HG03432 (cell line): ENCODE results near the gene MIEF2.
A peak's percentile ranks its signal among the peaks of the same experiment; 100 is the strongest.
"Not testable (repeated sequence)": the region's sequence is repeated elsewhere in the genome, so short reads cannot be mapped to it uniquely, and the experiment has no call there.

Source experiments
- ATAC-seq: cut with Tn5 transposase; IDR thresholded peaks from one replicate; pipeline ENCODE4 v1.9.1; 2021; ENCODE audit warnings: mild to moderate bottlenecking, moderate library complexity; ENCODE audit not compliant: unreplicated experiment

Gene MIEF2

GRCh38 chr17:18280766-18281371 is 20.4 kb downstream of the MIEF2 start:
- no peak for ATAC-seq

- no peak for ATAC-seq
These were observed 21.3 kb downstream of the MIEF2 start for GRCh38 chr17:18281788-18282187.

DNA sequence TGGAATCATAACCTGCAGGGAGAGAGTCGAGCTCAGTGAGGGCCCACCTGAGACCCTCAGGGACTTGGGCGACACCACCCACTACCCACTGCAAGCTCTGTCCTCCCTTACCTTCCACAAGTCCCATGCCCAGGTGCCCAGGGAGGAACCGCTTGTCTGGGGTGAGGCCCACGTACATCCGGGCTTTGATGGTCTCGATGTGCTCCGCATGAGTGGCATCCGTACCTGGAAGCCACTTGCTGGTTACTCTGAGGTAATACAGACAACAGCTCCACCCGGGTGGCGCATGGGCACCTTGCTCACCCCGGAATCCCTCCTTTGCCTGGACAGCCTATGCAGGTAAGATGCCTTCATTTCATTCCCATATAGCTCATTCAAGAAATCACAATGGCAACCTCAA is 24.8 kb downstream of the MIEF2 start:
- ATAC-seq, result no peak

- ATAC-seq, result no peak
These were observed 31.5 kb downstream of the MIEF2 start for GRCh38 chr17:18291718-18292540.

- ATAC-seq, result not testable (repeated sequence)
These were observed 37.6 kb downstream of the MIEF2 start for GRCh38 chr17:18298061-18298460.

DNA sequence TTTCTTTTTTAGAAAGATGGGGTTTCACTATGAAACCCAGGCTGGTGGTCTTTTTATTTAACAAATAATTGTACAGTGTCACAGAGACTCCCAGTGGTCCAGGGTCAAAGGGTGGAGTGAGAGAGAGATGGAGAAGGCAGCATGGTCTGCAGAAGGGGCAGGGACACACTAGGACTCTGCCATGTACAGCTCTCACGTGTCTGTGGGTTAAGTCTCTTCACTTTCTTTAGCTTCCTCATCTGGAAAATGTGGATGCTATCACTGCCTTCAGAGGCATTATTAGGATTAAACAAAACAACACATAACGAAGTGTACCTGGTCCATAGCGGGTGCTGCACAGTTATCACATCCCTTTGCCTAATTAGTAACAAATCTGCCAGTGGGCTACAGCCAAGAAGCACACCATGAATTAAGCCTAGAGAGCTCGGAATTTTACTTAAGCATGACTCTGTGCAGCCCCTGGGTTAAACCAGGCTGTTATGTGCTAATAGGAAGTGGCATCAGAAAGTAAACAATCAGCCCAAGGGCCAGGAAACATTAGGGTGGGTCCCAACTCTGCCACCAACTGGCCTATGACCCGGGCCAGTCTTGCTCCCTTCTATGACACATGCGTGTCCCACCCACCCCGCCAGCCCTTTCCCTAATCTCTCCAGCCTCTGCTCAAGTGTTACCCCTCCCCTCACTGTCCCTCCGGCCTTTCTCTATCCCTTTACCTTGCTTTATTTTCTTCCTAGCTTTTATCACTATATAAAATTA is 40.4 kb downstream of the MIEF2 start:
- no peak for ATAC-seq

DNA sequence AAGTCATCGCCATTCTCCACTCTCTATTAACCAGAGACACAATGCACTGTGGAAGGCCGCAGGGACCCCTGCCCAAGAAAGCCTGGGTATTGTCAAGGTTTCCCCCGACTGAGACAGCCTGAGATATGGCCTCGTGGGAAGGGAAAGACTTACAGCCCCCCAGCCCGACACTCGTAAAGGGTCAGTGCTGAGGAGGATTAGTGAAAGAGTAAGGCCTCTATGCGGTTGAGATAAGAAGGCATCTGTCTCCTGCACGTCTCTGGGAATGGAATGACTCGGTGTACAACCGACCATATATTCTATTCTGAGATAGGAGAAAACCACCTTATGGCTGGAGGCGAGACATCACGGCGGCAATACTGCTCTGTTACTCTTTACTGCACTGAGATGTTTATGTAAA is 42.7 kb downstream of the MIEF2 start:
- ATAC-seq, result not testable (repeated sequence)

GRCh38 chr17:18309202-18309601 is 48.7 kb downstream of the MIEF2 start:
- no peak for ATAC-seq

GRCh38 chr17:18314059-18314730 is 53.7 kb downstream of the MIEF2 start:
- ATAC-seq, result peak; percentile 30

DNA sequence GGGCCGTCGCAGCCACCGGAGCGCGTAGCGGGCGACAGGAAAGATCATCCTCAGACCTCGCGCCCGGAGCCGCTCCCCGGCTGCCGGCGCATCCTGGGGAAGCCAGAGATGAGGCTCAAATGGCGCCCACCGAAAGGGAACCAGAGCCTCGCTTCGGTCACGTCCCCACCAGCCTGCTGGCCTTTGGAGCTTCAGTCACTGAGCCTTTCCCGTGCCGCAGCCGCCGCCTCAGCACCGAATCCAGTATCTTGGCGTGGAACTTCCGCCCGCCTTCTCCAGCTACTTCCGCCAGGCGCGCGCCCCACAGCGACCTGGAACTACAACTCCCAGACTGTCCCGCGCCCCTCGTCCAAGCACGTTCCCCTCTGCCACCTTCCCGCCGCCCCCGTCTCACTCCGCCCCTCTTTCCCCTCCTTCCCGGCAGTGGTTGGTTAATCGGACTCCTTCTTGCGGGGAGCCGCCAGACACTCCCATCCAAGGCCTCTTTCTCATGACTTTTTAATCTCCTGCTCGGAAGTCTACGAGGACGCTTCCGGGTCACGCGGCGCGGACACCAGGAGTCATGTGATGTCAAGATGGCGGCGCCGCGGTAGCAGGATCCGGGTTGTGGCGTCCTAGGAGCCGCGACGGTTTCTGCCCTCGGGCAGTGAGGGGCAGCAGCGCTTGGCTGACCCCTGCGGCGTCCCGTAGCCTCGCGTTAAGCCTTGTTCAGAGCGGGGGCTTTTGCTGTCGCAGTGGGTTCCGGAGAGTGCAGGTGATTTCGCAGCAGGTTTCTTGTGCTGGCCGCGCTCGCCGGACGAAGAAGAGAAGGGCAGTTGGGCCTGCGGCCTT is 54.5 kb downstream of the MIEF2 start, which contains the start of the genes SMCR8 and TOP3A:
Gene SMCR8 (plus strand): TSS at position 563 of the 831 bp plus-strand sequence. CDS start 497 bp downstream, outside the sequence.
Gene TOP3A (minus strand): TSS at position 264 of the 831 bp plus-strand sequence. CDS start 216 bp downstream, at position 48.
- peak; percentile 81 for ATAC-seq

DNA sequence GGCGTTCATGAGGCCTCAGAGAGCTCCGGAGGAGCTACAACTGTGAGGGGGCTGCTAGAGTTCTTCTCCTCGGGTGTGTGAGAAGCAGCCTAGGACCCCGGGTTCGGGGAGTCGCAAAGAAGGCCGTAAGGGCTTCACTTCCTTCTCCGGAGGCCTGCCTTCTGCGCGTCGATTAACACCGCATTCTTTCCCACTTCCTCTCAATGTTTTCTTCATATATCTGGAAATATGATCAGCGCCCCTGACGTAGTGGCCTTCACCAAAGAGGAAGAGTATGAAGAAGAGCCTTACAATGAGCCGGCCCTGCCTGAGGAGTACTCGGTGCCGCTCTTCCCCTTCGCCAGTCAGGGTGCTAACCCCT is 55.1 kb downstream of the MIEF2 start:
- ATAC-seq, result no peak

DNA sequence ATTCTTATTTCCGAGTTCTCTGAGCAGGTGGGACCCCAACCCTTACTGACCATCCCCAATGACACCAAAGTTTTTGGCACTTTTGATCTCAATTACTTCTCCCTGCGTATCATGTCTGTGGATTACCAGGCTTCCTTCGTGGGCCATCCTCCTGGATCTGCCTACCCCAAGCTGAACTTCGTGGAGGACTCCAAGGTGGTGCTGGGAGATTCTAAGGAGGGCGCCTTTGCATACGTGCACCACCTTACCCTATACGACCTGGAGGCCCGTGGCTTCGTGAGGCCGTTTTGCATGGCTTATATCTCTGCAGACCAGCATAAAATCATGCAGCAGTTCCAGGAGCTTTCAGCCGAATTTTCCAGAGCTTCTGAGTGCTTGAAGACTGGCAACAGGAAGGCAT is 55.5 kb downstream of the MIEF2 start:
- ATAC-seq, result no peak
